HG03108 (cell line): ENCODE results near the gene FLAD1.
"Not testable (repeated sequence)": the region's sequence is repeated elsewhere in the genome, so short reads cannot be mapped to it uniquely, and the experiment has no call there.

Experiments
- ATAC-seq: cut with Tn5 transposase; IDR thresholded peaks from one replicate; pipeline ENCODE4 v1.9.1; 2021; ENCODE audit warnings: moderate library complexity; ENCODE audit not compliant: unreplicated experiment

FLAD1 gene

DNA sequence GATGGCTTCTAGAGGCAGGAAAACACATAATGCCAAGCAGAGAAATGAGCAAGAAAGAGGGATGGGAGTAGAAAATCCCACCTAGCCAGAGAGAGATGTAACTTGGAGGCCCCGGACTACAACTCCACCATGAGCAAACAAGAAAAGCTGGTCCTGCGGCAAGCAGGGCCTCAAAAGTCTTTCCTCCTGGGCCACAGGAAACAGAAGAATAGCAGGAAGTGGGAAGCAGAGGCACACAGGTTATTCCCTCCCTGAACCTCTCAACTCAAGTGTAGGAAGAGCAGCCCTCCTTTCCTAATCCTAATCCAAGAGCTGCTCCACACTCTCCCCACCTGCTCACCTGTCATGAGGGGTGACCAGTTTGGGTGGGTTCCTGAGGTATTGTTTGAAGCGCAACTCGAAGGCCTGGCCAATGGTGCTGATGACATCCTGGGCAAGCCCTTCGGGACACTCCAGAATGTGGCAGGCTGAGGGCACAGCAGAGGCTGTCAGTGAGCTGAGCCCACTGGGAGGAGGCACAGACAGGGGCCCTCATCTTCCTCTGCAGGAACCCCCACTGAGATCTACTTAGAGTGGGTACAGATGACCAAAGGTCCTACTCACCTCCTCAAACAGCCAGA is 15.7 kb upstream of the FLAD1 start:
- ATAC-seq: no peak

DNA sequence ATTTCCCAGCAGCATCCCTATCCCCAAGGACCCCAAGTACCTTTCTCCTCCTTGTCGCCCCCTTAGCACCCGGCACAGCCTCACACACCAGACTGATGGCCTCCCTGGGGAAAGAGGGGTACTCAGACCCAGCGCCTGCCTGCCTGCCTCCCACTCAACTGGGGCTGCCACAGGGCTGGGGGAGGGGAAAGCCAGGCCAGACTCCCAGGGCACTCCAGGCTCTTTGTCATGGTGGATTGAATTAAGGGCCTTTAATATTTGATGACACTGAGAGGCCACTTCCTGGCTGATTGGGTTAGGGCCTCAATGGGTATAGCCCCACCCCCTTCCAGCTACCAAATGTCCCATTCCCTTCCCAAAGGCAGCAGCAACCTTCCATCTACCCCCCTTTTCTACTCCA is 14.4 kb upstream of the FLAD1 start:
- ATAC-seq: no peak

DNA sequence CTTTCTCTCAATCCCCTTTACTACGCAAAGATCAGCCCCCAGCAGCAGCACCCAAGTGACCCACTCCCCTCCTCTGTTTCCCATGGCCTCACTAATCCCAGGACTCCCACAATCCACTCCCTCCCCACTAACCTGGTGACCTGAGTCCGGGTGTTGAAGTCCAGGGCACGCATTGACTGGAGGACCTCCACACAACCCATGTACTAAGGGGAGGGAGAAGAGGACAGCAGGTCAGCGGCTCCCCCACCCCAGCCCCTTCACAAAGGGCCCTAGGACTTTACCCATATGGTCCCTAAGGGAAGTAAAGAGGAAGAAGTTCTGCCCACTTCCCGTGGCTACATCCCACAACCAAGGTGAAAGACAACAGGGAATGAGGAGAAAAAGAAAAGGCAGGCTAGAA is 13.9 kb upstream of the FLAD1 start:
- no peak for ATAC-seq

DNA sequence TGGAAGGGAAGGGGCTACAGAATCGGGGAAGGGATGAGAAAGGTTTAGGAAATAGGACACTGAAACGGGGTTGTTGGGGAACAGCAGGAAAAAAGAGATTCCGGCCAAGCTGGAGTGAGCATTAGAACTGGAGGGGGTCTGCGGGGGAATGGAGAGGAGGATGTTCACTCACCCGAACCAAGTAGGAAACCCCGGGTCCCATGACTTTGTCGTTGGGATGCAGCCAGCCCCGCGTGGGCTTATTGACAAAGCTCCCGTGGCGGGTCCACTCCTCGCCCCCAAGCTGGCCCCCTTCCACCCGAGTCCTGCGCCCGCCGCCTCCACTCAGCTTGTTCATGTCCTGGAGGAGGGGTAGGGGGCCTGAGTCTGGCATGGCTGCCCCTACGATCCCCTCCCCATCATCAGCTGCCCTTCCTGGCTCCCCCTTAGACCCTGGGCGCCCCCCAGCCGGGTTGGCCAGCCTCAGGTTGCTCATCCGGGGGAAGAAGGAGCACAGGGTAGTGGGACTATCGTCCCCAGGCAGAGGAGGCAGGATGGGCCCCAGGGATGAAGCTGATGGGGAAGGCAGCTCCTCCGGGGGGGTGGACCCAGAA is 13.2 kb upstream of the FLAD1 start:
- no peak for ATAC-seq

DNA sequence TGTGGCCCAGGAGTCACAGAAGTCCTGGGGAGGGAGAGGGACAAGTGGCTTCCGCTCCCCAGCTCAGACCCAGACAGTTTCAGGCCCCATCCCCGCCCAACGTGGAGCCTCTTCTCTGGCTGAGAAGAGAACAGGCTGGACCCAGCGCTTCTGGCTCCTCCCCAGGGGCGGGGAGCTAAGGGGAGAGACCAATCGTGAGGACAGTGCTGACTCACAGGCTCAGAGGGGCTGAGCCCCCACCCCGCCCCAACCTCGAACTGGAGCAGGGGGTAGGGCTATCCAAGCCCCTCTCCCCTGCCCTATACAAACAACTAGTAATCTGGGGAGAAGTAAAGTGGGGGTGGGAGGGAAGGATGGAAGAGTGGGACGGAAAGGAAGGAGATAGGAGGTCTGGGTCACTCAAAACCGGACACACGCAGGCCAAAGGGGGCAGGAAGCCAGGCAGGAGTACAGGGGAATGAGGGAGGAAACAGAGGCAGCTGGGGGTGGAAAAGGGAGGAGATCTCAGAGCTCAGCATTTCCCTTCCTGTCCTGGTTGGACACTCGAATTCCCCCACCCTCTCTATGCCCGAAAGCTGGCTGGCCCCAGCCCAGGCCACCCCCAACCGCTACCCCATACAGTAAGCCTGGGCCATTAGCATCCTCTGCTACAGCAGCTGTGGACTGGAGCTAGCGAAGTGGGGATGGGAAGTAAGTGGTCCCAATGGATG is 12.4 kb upstream of the FLAD1 start, which contains the start of gene SHC1:
Gene SHC1 (minus strand): TSS at position 117 of the 710 bp plus-strand sequence. CDS start 221 bp downstream, outside the sequence.
- no peak for ATAC-seq

DNA sequence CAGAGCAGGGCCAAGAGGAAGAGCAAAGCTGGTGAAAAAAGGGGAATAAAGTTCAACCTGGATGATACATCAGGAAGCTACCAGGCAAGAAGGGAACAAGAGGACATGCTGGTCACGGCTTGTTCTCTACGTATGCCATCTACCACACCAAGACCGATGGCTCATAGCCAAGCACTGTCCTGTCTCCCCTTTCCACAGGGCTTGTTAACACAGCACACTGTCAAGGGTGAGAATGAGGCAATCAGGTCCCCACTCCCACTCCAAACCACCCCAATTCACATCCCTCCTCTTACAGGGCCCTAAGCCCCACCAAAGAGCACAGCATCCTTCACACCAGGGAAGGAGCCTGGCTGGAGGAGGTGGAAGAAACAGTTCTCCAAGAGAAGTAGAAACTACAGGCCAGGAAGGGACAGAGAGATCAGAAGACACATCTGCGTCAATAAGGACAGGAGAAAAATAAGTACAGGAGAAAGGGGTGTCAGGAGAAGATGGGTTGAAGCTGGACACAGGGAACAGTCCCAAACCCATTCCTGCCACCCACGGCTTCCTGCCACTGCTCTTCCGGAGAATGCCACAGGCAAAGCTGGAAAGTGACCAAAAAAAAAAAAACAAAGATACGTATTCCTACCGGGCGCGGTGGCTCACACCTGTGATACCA is 11.7 kb upstream of the FLAD1 start:
- no peak for ATAC-seq

DNA sequence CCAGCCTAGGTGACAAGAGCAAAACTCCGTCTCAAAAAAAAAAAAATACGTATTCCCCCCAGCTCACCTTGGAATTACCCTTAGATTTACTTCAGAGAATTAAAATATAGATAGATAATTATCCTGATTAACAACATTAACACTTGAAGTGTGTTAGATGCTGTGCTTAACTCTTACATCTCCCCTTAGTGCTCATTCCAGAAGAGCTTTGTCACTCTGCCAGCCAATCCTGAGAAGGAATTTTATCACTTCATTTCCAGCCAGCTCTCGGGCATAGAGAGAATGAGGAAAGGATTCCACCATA is 11.0 kb upstream of the FLAD1 start:
- no peak for ATAC-seq

DNA sequence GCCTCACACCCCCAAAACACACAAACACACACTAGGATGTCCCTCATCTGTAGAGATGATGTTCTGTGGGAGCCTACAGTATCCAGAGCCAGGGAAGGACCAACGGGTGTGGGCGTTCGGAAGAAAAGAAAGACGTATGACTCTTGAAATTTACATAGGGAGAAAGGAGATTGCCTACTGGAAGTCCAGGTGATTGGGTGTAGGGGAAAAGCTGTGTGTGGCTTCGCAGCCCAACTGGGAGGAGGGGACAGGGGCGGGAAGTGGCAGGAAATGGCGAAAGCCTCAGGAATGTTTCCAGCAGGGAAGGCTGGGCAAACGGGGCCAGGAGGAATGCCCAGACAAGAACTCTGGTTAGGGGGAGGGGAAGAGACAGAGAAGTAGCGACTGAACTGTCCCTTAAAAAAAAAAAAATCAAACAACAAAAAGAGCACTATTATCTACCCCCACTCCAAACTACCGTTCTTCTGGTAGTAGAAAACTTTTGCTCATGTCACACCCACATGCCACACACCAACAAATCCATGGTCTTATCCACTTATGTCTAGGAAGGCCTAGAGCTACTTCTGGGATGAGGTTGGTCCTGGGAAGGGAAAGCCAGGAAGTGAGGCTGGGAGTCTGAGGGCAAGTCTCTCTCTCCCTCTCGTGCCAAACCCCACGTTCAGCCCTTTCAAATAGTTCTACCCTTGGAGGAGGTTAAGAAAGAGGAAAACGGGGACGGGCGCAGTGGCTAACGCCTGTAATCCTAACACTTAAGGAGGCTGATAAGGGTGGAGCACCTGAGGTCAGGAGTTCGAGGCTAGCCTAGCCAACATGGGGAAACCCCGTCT is 10.4 kb upstream of the FLAD1 start:
- no peak for ATAC-seq

DNA sequence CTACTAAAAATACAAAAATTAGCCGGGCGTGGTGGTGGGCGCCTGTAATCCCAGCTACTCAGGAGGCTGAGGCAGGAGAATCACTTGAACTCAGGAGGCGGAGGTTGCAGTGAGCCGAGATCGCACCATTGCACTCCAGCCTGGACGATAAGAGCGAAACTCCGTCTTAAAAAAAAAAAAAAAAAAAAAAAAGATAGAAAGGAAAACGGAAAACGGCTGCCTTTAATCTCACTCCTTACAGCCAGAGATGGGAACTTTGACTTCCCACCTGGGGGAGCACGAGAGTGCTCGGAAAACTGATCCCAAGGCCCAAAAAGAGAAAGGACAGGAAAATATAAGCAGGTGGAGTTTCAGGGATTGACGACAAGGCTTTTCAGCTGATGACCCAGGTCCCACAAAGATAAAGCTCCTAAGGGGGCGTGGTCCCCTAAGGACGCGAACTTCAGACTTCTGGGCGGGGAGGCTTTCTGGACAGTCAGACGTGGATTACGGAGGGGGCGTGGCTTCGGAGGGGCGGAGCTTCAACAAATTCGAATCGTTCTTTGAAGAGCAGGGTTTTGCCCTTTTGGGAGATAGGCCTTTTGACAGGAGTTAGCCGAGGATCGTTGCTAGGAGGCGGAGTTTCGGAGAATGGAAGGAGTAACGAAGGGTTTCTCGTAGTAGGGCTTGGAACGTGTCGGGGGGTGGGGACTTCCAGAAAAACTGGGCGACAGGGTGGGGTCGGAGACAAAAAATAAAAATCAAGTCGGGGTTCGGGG is 9.6 kb upstream of the FLAD1 start:
- ATAC-seq: no peak

DNA sequence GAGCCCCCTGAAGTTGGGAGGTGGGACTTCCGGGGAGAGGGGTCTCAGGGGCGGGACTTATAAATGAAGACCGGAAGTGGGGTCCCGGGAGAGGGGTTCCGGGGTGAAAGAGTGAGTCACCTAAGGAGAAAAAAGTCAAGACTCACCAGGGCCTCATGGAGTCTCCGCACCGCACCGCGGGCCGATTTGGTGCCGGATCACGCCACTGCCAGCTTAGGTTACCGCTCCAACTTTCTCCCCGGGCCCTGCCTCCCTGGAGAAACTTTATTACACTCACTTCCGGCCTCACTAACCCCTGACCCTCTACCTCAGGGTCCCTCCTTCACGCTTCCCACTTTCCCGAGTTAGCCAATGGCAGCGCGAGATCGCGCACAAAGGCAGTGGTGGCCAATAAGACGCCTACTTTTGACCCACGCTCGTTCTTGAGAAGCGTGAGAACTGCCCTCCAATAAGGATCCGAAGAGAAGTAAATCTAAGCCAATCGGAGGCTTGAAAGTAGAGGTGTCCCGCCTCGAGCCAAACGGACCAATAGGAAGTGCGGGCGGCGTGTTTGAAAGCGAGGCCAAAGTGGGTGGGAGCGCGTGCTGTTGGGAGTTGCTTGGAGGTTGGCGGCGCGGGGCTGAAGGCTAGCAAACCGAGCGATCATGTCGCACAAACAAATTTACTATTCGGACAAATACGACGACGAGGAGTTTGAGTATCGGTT is 8.9 kb upstream of the FLAD1 start, which contains the start of gene CKS1B:
Gene CKS1B (plus strand): TSS at position 580 of the 706 bp plus-strand sequence. CDS start 65 bp downstream, at position 645.
- peak; percentile 76 for ATAC-seq

DNA sequence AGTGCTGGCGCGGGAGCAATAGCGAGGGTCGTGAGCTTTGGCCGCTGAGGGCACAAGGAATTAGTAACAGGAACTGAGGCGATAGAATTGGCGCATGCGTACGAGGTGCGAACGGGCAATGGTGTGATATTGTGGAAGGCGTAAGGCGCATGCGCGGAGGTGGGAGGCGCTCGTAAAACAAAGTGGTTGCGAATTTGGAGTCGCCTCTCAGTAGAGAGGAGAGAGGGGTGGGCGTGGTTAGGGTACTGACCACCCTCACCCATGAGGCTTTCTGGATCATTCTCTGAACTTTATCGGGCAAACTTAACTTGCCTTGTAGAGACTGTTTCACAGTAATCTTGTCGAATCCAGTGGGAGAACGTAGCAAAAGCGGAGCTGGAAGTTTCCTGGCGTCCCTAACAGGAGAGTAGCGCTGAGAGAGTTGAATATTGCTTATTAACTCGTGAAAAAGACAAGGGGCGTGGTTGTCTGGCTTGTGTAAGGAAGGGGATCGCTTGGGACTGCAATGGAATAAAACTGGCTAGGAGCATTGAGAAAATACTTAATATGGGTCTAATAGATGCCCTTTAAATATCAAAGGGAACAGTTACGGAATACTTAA is 8.2 kb upstream of the FLAD1 start:
- peak; percentile 33 for ATAC-seq

DNA sequence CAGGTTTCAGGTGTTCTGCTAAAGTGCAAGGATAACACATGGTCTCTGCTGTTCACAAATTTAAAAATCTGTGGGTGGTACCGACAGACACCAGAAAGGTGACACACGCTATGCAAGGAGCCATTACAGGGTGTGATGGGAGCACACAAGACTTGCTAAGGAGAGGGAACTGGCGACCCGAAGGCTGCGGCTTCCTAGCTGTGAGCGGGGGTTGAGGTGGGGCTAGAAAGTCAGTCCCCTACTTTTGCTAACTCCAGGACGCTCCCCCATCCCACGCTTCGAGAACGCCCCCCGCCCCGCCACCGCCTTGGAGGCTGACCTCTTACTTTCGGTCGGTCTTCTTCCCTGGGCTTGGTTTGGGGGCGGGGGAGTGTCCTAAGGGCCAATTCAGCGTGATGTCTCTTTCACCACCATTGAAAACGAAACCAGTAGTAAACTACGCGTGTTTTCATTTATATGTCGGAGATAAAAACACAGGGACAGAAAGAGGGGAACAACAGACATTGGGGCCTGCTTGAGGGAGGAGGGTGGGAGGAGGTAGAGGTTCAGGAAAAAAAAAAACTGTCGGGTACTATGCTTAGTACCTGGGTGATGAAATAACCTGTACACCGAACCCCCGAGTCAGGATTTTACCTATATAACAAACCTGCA is 7.6 kb upstream of the FLAD1 start:
- no peak for ATAC-seq

DNA sequence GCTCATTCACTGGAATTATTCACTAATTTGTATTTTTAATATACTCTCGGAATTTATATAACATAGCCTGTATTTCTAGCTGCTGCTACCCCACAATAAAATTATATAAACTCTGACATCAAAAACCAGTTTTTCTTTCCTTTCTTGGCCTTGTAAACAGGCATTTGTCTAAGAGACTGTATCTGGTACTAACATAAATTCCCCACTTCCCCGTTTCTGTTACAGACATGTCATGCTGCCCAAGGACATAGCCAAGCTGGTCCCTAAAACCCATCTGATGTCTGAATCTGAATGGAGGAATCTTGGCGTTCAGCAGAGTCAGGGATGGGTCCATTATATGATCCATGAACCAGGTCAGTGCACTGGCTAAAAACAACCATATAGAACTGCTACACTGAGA is 5.4 kb upstream of the FLAD1 start:
- ATAC-seq: not testable (repeated sequence)

DNA sequence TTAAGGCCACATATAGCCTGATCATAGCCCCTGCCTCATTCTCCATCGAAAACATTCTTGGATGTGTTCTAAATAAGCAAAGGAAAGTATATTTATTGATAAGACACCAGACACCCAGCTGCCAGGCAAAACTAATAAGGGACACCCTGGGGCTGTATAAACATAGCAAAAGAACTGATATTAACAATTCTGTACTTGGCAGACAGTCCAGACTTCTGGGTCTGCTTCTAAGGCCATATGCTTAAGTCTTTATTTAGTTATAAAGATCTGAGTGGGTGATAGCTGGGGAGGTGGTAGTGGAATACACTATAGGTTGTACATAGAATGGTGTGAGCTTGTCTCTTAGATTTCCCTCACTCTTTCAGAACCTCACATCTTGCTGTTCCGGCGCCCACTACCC is 4.8 kb upstream of the FLAD1 start:
- no peak for ATAC-seq

DNA sequence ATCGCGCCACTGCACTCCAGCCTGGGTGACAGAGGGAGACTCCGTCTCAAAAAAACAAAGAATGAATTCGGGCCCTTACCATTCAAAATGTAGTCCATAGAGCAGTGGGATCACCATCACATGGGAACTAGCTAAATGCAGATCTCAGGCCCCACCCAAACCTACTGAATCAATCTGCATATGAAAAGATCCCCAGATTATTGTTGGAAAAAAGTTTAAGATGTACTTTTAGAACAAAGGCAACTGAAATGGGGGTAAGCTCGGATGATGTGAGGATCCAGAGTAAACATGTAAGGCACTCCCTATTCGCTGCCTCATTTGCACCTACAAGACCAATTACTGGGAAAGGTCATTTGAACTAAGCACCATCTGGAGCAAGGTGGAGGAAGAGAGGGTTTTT is 803 bp upstream of the FLAD1 start:
- ATAC-seq: no peak

DNA sequence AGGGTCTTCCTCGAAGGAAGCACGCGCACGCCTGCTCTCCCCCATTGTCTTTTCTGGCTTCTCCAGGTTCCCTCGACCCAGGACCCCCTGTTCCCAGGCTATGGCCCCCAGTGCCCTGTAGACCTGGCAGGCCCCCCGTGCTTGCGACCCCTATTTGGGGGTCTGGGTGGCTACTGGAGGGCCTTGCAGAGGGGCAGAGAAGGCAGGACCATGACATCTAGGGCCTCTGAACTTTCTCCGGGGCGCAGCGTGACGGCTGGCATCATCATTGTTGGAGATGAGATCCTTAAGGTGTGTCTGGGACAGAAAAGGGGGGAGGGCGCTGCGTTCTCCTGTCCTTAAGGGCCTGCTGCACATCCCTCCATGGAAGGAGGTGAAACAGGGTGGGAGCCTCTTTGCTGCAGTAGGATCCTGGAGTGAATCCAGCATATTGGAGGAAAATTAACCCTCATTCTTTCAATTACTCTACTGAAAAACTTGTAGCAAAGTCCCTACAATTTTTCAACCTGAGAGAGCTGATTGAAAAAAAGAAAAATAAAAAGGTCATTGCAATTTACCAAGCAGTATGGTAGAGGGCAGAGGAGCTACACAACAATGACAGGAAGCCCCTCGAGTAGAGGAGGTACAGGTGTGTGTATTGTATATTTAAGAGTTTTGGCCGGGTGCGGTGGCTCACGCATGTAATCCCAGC is 777 bp downstream of the FLAD1 start:
- no peak for ATAC-seq

DNA sequence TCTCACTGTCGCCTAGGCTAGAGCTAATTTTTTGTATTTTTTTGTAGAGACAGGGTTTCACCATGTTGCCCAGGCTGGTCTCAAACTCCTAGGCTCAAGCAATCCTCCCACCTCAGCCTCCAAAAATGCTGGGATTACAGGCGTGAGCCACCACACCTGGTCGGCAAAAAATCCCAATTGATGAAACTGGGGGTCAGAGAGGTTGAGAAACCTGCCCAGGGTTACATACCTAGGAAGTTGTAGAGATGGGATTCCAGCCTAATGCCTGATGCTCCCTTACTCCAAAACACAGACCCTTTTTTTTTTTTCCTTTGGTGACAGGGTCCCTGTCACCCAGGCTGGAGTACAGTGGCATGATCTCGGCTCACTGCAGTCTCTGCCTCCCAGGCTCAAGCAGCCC is 3.6 kb downstream of the FLAD1 start:
- not testable (repeated sequence) for ATAC-seq

DNA sequence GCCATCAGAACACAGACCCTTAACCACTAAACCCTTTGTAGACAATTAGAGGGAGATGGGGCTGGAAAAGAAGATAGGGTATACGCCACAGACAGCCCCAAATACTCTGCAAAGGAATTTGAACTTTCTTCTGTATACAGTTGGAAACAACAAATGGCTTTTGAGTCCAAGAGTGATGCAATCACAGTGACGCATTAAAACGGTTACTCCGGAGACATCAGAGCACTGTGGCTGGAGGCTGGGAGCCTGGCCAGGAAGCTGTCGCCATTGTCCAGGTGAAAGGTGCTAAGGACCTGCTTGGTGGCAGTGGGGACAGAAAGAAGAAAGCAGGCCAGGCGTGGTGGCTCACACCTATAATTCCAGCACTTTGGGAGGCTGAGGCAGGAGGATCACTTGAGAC is 4.2 kb downstream of the FLAD1 start:
- no peak for ATAC-seq
